ENCODE results near the gene SPATA32.

- no peak for TF ChIP-seq CTCF (IDR thresholded peaks at IDR 0.05)
- TF ChIP-seq POLR2A (IDR thresholded peaks at IDR 0.05): no peak
Observed at GRCh38 chr17:45283711-45284110, 21.8 kb upstream of the SPATA32 start.

All from body of pancreas (tissue), 4 donors.